HG02571 (cell line): ENCODE data around the gene RAPGEF5.

Experiments used
- ATAC-seq: cut with Tn5 transposase; IDR thresholded peaks from one replicate; pipeline ENCODE4 v1.9.1; 2021; ENCODE audit warnings: mild to moderate bottlenecking, moderate library complexity; ENCODE audit not compliant: unreplicated experiment

The RAPGEF5 gene

DNA sequence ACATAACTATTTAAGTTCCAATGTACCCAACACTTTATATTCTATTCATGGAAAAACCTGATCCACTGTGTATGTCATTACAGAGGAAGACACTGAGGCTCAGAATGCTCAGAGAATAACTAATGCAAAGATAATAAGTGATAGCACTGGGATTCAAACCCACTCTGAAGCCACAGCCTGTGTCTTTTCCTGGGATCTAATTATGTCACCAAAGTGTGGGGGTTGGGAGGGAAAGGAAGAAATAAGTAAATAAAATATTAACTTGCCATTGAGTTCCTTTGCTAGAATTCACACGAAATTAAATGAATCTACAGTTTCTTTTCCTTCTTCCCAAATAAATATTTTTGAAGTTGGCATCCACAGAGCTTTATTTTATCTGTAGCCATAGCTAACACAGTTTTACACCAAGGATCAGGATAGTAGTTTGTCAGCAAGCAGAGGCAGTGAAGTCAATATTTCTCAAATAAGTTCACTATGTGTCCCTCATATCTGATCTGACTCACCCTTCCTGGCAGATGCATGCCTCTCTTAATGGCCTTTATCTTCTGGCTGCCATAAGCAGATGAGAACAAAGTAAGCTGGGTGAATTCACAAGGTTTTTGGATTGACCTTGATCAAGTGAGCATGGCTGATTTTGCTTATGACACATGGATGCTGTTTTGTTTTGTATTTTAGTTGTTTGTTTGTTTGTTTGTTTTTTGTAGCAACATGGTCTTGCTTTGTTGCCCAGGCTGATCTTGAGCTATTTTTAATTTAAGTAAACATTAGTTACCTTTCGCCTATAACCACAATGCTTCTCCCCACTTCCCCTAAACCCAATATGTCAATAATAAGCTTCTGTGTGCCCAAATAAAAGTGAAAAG, 6.3 kb downstream of the RAPGEF5 start:
- peak; percentile 50 for ATAC-seq

DNA sequence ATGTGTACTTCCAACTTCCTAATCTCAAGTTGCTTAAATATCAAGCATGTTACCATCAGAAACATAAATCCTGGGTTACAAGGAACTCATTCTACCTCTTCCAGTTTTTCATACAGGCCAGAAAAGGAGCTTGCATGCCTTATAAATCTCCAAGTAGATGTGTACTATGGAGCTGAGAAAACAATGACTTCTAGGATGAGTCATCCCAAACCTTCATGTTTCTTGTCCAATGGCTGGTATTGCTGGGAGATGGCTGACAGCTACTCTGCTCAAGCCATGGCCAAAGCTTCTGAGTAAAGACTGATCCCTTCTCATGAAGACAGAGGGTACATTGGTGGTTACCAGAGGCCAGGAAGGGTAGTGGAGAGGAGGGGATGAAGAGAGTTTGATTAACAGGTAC, 8.6 kb downstream of the RAPGEF5 start:
- ATAC-seq = no peak

DNA sequence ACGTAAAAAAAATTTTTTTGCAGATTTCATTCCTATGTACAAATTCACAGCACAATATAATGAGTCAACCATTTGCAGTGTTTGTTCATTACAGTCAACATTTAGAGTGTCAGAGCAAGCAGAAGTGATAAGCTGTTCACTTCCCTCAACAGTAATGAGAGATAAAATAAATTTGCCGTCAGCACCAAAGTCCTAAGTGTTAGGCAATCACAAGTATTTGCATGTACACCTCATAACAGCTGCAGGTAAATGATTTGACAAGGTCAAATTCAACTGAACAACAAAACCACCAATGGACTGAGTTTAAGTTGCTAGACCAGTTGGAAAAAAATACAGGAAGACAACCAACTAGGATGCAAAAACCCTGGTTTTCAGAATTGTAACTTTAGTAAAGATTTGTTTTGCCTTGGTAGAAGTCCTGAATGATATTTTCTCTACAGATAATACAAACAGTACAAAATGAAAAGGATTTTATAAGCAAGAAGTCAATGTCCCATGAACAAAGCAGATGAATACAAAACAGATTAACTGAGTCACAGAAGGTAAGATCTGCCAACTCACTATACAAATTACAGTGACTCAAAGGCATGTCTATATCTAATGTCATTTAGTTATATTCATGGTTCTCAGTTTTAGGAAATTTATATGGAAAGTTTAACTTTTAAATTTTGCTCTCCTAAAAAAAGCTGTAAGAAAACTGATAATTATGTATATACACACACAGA, 10.4 kb downstream of the RAPGEF5 start:
- ATAC-seq = no peak

DNA sequence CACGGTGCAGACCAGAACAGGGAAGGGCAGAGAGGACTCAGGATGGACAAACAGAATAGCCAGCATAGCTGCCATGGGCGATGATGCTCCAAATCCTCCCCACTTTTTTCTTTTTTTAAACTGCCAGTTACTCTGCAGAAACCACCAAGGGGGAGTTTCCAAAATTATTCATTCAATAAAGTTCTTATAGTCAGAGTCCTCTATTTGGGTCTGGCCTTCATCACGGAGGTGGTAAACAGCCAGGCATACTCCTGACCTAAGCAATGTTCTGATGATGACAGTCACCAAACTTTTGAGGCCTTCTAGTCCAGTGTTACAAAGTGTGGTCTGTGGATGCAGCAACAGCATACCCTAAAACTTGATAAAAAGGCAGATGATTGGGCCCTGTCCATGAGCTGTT, 12.3 kb downstream of the RAPGEF5 start:
- no peak for ATAC-seq

DNA sequence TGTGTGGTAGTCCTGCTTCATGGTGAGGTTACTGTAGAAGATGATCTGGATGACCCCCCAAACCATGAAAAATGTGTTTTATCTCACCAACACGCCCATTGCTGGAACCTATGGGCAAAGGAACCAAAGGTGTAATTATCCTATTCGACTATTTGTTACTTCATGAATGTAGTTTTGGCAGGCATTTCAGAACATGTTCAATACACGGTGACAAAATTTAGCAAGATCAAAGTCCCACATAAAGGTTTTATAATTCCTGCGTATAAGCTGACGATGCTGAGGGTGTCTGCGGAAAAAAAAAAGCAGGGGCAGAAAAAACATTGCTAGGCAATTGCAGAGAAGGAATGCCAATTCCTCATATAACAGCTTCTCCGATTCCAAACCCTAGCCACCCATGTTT, 13.3 kb downstream of the RAPGEF5 start:
- ATAC-seq = no peak

DNA sequence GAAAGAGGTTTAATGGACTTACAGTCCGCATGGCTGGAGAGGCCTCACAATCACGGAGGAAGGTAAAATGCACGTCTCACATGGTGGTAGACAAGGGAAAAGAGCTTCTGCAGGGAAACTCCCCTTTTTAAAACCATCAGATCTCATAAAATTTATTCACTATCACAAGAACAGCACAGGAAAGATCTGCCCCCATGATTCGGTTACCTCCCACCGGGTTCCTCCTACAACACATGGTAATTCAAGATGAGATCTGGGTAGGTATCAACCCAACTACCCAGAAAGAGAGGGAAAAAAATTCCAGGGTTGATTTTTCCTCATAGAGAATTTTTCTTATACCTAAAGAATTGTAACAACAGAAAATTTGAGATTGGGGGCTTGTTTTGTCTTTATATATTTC, 13.9 kb downstream of the RAPGEF5 start:
- no peak for ATAC-seq

DNA sequence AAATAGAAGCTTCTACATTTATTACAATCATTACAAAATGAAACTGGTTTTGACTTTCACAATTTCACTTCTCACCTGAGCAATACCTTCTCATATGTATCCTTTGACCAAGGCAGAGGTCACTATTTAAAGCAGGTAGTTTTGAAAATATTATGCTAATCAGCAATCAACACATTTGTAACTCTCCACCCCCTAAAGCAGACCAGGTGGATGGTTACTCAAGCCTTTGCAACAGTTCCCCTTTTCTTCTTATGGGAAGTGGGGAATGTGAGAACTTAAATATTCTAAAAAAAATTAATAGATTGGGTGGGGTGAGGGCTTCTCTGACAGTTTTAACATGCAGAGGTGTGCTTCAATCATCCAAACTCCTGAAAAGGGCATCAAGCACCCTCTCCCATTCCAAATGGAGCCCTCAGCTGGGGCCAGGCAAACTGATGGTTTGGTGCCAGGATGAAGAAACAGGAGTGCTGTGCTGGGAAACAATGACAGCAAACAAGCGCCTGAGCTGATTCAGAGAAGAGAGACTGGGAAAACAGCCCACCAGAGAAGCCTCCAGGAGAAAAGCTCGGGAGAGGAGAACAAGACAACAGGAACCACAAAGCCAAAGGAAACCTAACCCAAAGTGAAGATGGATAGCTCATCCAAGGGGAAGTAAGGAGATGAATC, 17.1 kb downstream of the RAPGEF5 start:
- ATAC-seq = no peak

DNA sequence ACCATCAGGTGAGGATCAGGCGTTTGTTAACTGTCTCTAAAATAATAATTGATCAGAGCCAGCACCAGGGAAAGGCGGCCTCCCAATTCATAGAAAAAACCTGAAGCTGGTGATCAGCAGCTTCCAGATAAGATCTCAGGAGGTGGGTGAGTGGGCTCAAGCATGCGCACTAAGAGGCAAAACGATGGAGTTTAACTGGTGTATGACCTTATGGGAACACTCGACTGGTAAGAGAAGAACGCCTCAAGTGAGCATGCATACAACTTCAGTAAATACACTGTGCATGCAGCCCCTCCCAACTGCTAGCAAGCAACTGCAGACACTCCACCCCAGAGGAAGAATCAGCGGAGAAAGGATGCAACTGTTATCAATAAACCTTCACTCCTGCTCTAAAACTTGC, 18.1 kb downstream of the RAPGEF5 start:
- no peak for ATAC-seq

DNA sequence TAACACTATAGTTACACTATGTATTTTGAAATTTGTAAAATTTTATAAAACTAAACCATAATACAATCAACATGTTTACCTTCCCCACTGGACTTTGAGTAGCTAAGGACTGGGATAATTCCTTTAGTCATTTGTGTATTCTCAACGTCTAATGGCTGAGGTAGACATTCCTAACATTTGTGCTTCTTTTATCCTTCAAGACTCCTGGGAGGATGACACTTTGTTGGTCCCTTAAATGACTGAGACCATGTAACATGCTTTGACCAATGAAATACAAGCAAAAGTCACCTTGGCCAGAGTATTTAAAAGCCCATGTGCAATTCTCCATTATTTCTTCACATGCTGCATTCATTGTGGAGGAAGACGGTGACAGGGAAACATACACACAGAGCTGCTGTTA, 18.5 kb downstream of the RAPGEF5 start:
- no peak for ATAC-seq

DNA sequence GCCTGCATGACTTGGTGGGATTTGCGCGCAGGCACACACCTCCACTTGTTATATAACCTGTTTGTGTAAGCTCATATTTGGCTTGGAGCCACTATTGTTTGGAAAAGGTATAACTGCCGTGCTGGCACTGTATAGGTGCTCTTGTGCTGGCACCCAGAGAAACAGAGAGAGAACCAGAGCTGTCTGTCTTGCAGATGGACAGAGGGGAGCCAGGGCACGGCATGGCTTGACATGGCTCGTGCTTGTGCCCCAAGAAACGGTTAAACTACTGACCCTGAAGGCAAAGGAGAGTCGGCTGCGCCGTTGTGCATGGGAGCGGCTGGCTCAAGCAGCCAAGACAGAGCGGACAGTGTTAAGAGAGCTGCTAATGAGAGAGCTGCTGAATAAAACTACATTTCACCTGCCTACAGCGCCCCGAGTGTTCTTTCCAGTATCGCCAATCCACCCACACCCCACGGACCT, 23.2 kb downstream of the RAPGEF5 start:
- no peak for ATAC-seq

DNA sequence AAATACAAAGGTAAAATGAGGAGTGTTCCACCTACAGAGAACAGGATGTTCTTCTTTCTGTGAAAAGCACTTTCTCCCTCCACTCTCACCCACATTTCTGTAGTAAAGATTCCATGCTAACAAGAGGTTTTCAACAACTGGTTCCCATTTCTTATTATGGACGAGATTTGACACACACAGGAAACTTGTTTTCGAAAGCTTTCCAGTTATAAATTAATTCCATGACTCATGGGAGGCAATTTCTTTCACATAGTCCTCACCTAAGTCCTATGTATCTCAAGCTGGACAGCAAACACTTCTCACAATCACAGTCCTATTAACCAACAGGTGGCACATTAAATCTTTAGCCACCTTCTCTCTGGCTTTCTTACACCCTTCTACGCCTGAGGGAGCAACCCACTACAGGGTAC, 24.5 kb downstream of the RAPGEF5 start:
- no peak for ATAC-seq

DNA sequence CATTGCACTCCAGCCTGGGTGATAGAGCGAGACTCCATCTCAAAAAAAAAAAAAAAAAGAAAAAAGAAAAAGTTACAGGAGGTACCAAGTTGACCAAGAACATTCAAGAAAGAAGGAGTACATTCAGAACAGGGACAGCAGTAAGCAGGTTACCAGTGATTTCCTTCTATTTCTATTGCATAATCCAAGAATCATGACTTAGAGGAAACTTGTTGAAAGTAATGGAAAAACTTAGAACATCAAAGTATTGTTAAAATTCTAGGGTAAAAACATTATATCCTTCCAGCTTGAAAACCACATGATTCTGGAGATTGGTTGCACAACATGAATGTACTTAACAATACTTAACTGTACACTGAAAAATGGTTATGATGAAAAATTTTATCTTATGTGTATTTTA, 25.2 kb downstream of the RAPGEF5 start:
- no peak for ATAC-seq

DNA sequence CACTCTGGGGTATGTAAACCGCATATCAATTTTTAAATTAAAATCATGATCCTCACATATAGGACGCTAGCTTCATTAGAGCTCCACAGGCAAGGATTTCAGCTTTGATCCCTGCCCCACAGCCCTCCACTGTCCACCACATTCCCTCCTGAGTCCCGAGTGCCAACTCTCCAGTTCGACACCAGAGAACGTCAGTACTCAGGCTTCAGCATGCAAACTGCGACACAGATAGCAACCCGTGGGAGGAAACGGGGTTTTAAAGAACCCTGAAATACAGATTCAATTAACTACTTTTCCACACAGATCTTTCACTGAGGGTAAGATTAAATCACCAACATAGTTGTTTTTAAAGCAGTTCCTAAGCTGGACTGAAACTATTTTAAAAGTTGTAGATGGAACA, 26.1 kb downstream of the RAPGEF5 start:
- ATAC-seq = no peak

DNA sequence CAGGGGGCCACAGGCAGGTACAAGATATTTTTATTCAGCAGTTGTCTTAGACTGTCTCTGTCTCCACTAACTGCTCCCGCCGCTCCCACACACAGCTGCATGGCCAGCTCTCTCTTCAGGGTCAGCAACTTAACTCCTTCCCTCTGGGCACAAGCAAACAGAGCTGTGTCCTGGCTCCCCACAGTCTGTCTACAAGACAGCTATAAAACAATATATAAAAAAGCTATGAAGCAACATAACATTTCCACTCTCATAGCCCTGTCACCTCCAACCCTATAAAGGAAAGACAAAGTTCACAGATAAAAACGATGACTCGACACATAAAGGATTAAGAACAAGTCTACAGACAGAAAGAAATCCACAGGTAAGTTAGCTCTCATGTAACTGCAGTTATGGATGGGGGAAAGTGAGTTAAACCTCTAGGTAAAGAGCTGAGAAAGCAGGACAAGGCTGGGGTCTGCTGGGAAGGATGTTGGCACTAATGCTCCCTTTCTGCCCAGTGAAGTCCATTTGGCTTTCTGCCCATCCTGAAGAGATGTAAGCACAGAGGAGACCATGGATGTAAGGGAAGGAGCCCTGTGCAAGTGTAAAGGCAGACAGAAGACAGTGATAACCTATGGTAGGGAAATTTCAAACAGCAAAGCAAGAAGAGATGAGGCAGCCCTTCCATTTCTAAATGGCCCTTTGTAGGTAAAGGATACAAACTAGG, 27.0 kb downstream of the RAPGEF5 start:
- ATAC-seq = no peak

DNA sequence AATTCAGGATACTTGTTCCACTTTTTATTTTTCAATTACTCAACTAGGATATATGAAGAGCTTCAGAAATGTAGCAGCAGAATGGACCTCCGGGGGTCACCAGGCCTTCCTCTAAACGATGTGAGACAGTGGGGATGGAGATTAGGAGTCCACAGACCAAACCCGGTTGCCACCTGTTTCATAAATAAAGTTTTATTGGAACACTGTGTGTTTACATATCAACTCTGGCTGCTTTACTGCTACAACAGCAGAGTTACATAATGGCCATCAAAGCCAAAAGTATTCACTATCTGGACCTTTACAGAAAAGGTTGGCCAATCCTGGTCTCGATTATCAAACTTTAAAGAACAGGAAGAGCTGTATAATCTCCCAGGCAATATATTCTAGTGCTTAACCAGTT, 30.8 kb downstream of the RAPGEF5 start:
- no peak for ATAC-seq

DNA sequence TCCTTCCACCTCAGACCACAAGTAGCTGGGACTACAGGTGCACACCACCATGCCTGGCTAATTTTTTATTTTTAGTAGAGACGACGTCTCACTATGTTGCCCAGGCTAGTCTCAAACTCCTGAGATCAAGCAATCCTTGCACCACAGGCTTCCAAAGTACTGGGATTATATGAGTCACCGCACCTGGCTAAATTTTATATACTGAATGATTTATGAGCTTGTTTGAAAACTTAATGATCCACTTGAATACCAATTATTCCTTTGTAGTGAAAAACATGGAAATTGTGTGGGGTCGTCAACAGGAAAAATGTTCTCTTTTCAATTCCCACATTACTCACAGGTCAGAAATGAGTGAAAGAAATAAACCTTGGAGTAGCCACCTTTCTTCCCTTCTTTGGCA, 31.3 kb downstream of the RAPGEF5 start:
- ATAC-seq = no peak

DNA sequence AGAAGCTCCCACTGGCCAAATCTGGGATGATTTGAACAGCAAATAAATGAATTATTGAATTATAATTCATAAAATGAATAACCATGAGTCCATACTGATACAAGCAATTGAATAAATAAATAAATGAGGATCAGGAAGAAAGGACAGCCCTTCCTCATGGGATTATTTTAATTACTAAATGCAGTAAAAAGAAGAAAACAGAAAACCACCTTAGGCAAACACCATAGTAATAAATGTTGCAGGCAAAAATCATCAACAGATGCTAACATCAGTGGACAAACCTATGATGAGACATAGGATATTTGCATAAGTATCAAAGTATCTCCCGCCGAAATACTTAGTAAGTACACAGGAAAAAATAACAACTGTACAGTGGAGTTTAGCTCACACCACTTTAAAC, 33.2 kb downstream of the RAPGEF5 start:
- ATAC-seq = no peak

DNA sequence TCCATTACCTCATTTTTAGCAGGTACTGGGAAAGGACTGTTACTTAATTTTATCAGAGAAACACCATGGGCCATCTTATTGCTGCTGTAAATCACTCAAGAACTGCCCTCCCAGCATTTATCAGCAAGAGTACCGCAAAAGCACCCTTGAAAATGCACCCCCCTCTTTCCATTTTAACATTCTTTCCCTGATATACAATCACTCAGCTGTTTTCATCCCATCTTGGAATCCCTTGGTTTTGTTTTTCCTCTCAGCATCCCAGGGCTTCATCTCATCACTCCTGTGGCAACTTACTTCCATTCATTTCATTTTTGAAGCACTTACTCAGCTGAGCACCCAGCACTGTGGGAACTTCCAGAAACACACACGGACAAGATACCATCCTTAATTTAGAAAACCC, 36.5 kb downstream of the RAPGEF5 start:
- no peak for ATAC-seq

DNA sequence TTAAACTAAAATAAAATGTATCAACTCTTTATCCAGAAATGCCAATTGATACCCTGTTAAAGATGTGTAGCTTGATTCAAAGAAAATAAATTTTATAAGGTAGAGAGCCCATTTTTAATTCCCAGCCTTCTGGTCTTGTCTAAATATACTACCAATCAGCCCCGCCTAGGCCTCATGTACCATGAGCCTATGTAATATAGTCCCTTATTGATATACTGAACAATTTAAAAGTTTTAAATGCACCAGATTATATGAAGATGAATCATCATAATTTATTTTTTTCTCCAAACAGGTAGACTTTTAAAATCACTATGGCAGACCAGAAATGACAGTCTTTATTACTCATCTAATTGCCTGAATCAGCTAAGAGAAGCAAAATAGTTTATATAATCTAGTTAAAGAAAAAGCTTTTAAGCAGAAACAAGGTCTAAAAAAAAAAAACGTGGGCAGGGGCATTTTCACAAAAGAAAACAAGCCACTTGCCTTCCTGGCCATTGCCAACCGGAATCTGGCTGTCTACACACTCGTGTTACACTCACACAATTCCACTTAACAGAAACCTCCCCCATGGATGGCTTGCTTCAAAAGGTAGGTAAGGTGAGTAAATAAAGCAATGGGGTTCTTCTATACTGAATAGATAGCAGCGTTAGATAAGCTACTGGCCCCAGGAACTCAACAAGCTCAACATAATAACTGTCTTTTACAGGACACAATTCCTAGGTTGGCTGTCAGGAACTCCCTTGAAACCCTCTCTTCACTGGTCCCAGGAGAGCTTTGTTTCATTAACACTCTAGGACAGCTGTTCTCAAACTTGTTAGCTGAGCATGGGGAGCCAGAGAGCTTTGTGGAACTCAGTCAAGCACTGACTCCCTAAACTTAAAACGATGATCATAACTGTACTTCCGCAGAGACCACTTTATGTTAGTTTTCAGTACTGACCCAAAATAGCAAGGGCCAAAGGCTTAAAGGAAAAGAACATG, 37.2 kb downstream of the RAPGEF5 start:
- no peak for ATAC-seq

DNA sequence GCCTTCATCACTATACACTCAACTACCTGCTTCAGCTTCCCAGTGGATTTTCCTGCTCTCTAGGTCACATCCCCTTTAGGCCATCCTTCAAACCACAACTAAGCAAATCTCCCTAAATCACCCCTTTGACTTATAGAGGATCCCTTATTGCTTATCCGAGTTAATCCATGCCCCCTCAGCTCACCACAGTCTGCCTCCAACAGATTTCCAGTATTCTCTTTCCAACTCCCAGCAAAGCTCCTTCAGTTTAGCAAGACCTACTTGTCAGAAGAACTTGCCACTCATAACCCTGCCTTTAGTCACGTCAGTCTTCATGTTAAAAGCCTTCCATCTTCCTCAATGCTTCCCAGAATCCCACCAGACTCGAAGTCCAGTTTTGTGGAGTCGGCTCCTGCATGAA, 38.6 kb downstream of the RAPGEF5 start:
- ATAC-seq = no peak
